OCI-M2 (cell line): ENCODE data around the gene SYNC.
"Not testable (repeated sequence)": the region's sequence is repeated elsewhere in the genome, so short reads cannot be mapped to it uniquely, and the experiment has no call there.

ENCODE experiments used
- DNase-seq: peaks from one replicate; lab custom pipeline; 2025; ENCODE audit not compliant: unreplicated experiment; lab: John Stamatoyannopoulos, UW

SYNC gene

GRCh38 chr1:32724678-32725614 is 22.4 kb upstream of the SYNC start:
- no peak for DNase-seq

GRCh38 chr1:32719681-32720275 is 17.2 kb upstream of the SYNC start:
- DNase-seq = no peak

GRCh38 chr1:32718527-32718926 is 16.0 kb upstream of the SYNC start:
- DNase-seq = no peak

- DNase-seq = no peak
Observed at GRCh38 chr1:32718036-32718435, 15.5 kb upstream of the SYNC start.

GRCh38 chr1:32717503-32717902 is 14.9 kb upstream of the SYNC start:
- DNase-seq = no peak

GRCh38 chr1:32716312-32717148 is 14.0 kb upstream of the SYNC start:
- no peak for DNase-seq

GRCh38 chr1:32715901-32716311 is 13.3 kb upstream of the SYNC start:
- DNase-seq = no peak

GRCh38 chr1:32714277-32714676 is 11.7 kb upstream of the SYNC start:
- no peak for DNase-seq

GRCh38 chr1:32713081-32713480 is 10.5 kb upstream of the SYNC start:
- no peak for DNase-seq

- DNase-seq = not testable (repeated sequence)
Observed at GRCh38 chr1:32711221-32711620, 8.7 kb upstream of the SYNC start.

GRCh38 chr1:32709476-32709875 is 6.9 kb upstream of the SYNC start:
- no peak for DNase-seq

GRCh38 chr1:32709075-32709474 is 6.5 kb upstream of the SYNC start:
- DNase-seq = no peak

GRCh38 chr1:32706491-32706890 is 3.9 kb upstream of the SYNC start:
- DNase-seq = no peak

- DNase-seq = no peak
Observed at GRCh38 chr1:32705516-32705915, 2.9 kb upstream of the SYNC start.

GRCh38 chr1:32703479-32704291 is 1.1 kb upstream of the SYNC start:
- DNase-seq = no peak

GRCh38 chr1:32701951-32702598 is 495 bp downstream of the SYNC start:
- no peak for DNase-seq

GRCh38 chr1:32701421-32701911 is 1.1 kb downstream of the SYNC start:
- no peak for DNase-seq

GRCh38 chr1:32696996-32697395 is 5.6 kb downstream of the SYNC start:
- DNase-seq = not testable (repeated sequence)

- no peak for DNase-seq
Observed at GRCh38 chr1:32696041-32696440, 6.5 kb downstream of the SYNC start.
